ENCODE results near the gene OR8D4. TPM values are rescaled to one million over a fixed set of nuclear protein-coding genes. Genes with fewer than 3 reads are reported as not detected.

The OR8D4 gene
- total and polyA plus RNA-seq, 10 of the 15 experiments (the other 5 are each of a cell fraction or from before 2014, with no cell fraction given): not detected

DNA sequence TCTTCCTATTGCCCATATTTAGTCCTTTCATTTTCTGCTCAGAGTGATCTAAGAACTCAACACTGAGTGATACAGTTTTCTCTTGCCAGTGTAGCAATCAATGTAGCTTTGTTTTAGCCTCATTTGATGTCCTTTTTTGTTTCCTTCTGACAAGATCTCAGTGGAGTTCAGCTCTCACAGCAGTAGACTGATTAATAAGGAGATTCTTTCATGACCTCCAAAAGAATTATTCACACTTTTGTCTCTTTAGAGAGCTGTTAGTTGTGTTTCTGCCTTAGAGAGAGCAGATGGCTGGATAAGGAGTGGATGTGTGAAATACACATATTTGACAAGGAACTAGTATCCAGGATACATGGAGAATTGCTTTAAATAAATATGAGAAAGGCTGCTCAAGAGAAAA, 9.9 kb upstream of the OR8D4 start:
- H3K79me2 ChIP-seq (ENCODE audit: control insufficient read depth, insufficient read depth, low read length): no peaks in the 10 kb centered on the region
- intact Hi-C loops (cut with micrococcal nuclease; ENCODE audit: unreplicated experiment) (no loop called here), in situ Hi-C loops (cut with MboI) (no loop called here)
- ChIA-PET POLR2A (no interaction called here), SMC1A (ENCODE audit: uncharacterized antibody, unreplicated experiment) (no interaction called here), CTCF (no interaction called here), RAD21 (ENCODE audit: unreplicated experiment) (no interaction called here)
- DNase-seq (ENCODE audit: low read depth, low spot score): no peak
- no peaks in the 10 kb centered on the region for H3K27me3 ChIP-seq (replicated peaks in 1 of 2; ENCODE audit: control insufficient read depth in 2 of 2, insufficient read depth in 2 of 2, low read length in 1 of 2)
- no peak overlapping the region for H3K9ac ChIP-seq (ENCODE audit: control insufficient read depth, insufficient read depth, low read length)
- no peak for FAIRE-seq
- H2AFZ ChIP-seq (ENCODE audit: control insufficient read depth, low read depth, low read length): no peak overlapping the region
- no TSS peak for BruUV-seq (replicated peaks)
- H4K20me1 ChIP-seq (ENCODE audit: control insufficient read depth, insufficient read depth): no peaks in the 10 kb centered on the region
- H3K4me3 ChIP-seq: no peak overlapping the region
- no peaks in the 10 kb centered on the region for H3K36me3 ChIP-seq (ENCODE audit: control insufficient read depth in 2 of 2, insufficient read depth in 2 of 2, low read length in 1 of 2)
- H3K27ac ChIP-seq (ENCODE audit: control insufficient read depth, insufficient read depth): no peak overlapping the region
- ATAC-seq: no peak
- no peaks in the 10 kb centered on the region for H3K9me3 ChIP-seq (replicated peaks; ENCODE audit: control insufficient read depth, insufficient read depth, low read length)
- H3K4me1 ChIP-seq (ENCODE audit: control insufficient read depth, insufficient read depth, low read length): no peaks in the 10 kb centered on the region
- no peak overlapping the region for H3K4me2 ChIP-seq (ENCODE audit: control insufficient read depth, insufficient read depth)
- TF ChIP-seq, protein P1, sequence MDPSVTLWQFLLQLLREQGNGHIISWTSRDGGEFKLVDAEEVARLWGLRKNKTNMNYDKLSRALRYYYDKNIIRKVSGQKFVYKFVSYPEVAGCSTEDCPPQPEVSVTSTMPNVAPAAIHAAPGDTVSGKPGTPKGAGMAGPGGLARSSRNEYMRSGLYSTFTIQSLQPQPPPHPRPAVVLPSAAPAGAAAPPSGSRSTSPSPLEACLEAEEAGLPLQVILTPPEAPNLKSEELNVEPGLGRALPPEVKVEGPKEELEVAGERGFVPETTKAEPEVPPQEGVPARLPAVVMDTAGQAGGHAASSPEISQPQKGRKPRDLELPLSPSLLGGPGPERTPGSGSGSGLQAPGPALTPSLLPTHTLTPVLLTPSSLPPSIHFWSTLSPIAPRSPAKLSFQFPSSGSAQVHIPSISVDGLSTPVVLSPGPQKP (IDR thresholded peaks at IDR 0.05; ENCODE audit: low read depth, low read length): no peak
- TF ChIP-seq PAX8 (IDR thresholded peaks at IDR 0.05) (no peak), RUNX3 (IDR thresholded peaks at IDR 0.05; ENCODE audit: low read length) (no peak), ZZZ3 (IDR thresholded peaks at IDR 0.05; ENCODE audit: control insufficient read depth, insufficient read length, low read depth) (no peak), KLF5 (IDR thresholded peaks at IDR 0.05; ENCODE audit: partially characterized antibody) (no peak), MEF2B (IDR thresholded peaks at IDR 0.05; ENCODE audit: partially characterized antibody, poor library complexity, severe bottlenecking) (no peak)
- TF ChIP-seq, protein P2, sequence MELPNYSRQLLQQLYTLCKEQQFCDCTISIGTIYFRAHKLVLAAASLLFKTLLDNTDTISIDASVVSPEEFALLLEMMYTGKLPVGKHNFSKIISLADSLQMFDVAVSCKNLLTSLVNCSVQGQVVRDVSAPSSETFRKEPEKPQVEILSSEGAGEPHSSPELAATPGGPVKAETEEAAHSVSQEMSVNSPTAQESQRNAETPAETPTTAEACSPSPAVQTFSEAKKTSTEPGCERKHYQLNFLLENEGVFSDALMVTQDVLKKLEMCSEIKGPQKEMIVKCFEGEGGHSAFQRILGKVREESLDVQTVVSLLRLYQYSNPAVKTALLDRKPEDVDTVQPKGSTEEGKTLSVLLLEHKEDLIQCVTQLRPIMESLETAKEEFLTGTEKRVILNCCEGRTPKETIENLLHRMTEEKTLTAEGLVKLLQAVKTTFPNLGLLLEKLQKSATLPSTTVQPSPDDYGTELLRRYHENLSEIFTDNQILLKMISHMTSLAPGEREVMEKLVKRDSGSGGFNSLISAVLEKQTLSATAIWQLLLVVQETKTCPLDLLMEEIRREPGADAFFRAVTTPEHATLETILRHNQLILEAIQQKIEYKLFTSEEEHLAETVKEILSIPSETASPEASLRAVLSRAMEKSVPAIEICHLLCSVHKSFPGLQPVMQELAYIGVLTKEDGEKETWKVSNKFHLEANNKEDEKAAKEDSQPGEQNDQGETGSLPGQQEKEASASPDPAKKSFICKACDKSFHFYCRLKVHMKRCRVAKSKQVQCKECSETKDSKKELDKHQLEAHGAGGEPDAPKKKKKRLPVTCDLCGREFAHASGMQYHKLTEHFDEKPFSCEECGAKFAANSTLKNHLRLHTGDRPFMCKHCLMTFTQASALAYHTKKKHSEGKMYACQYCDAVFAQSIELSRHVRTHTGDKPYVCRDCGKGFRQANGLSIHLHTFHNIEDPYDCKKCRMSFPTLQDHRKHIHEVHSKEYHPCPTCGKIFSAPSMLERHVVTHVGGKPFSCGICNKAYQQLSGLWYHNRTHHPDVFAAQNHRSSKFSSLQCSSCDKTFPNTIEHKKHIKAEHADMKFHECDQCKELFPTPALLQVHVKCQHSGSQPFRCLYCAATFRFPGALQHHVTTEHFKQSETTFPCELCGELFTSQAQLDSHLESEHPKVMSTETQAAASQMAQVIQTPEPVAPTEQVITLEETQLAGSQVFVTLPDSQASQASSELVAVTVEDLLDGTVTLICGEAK (IDR thresholded peaks at IDR 0.05; ENCODE audit: borderline replicate concordance): no peak
- TF ChIP-seq, protein P3, sequence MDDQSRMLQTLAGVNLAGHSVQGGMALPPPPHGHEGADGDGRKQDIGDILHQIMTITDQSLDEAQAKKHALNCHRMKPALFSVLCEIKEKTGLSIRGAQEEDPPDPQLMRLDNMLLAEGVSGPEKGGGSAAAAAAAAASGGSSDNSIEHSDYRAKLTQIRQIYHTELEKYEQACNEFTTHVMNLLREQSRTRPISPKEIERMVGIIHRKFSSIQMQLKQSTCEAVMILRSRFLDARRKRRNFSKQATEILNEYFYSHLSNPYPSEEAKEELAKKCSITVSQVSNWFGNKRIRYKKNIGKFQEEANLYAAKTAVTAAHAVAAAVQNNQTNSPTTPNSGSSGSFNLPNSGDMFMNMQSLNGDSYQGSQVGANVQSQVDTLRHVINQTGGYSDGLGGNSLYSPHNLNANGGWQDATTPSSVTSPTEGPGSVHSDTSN (IDR thresholded peaks at IDR 0.05; ENCODE audit: insufficient replicate concordance, low read depth, low read length): no peak
- TF ChIP-seq, protein P4, sequence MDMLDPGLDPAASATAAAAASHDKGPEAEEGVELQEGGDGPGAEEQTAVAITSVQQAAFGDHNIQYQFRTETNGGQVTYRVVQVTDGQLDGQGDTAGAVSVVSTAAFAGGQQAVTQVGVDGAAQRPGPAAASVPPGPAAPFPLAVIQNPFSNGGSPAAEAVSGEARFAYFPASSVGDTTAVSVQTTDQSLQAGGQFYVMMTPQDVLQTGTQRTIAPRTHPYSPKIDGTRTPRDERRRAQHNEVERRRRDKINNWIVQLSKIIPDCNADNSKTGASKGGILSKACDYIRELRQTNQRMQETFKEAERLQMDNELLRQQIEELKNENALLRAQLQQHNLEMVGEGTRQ (IDR thresholded peaks at IDR 0.05; ENCODE audit: borderline replicate concordance, low read depth, low read length): no peak
- TF ChIP-seq, protein P5, sequence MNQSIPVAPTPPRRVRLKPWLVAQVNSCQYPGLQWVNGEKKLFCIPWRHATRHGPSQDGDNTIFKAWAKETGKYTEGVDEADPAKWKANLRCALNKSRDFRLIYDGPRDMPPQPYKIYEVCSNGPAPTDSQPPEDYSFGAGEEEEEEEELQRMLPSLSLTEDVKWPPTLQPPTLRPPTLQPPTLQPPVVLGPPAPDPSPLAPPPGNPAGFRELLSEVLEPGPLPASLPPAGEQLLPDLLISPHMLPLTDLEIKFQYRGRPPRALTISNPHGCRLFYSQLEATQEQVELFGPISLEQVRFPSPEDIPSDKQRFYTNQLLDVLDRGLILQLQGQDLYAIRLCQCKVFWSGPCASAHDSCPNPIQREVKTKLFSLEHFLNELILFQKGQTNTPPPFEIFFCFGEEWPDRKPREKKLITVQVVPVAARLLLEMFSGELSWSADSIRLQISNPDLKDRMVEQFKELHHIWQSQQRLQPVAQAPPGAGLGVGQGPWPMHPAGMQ (IDR thresholded peaks at IDR 0.05; ENCODE audit: borderline replicate concordance): no peak
- TF ChIP-seq, protein P6, sequence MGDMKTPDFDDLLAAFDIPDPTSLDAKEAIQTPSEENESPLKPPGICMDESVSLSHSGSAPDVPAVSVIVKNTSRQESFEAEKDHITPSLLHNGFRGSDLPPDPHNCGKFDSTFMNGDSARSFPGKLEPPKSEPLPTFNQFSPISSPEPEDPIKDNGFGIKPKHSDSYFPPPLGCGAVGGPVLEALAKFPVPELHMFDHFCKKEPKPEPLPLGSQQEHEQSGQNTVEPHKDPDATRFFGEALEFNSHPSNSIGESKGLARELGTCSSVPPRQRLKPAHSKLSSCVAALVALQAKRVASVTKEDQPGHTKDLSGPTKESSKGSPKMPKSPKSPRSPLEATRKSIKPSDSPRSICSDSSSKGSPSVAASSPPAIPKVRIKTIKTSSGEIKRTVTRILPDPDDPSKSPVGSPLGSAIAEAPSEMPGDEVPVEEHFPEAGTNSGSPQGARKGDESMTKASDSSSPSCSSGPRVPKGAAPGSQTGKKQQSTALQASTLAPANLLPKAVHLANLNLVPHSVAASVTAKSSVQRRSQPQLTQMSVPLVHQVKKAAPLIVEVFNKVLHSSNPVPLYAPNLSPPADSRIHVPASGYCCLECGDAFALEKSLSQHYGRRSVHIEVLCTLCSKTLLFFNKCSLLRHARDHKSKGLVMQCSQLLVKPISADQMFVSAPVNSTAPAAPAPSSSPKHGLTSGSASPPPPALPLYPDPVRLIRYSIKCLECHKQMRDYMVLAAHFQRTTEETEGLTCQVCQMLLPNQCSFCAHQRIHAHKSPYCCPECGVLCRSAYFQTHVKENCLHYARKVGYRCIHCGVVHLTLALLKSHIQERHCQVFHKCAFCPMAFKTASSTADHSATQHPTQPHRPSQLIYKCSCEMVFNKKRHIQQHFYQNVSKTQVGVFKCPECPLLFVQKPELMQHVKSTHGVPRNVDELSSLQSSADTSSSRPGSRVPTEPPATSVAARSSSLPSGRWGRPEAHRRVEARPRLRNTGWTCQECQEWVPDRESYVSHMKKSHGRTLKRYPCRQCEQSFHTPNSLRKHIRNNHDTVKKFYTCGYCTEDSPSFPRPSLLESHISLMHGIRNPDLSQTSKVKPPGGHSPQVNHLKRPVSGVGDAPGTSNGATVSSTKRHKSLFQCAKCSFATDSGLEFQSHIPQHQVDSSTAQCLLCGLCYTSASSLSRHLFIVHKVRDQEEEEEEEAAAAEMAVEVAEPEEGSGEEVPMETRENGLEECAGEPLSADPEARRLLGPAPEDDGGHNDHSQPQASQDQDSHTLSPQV (IDR thresholded peaks at IDR 0.05): no peak

All from GM12878 (cell line).